Common myeloid progenitor, CD34-positive (primary cell): Measurements from ENCODE around the gene CLIC6.

Experiments used
- CTCF ChIA-PET: fragments of 350-600 bp; sonication (Branson Sonifier 250); formaldehyde crosslinking; loops from one replicate; lab custom pipeline; 2021; ENCODE audit warnings: antibody characterized with exemption; lab: Charles Lee
- POLR2A ChIA-PET: fragments of 350-600 bp; sonication (Branson Sonifier 250); formaldehyde crosslinking; loops from one replicate; lab custom pipeline; 2021; ENCODE audit warnings: antibody characterized with exemption; lab: Charles Lee
- DNase-seq, 3 donors: peaks; one replicate each; pipeline versions ENCODE4 v3.0.0 to v3.0.0-alpha.2; 2013
- H3K27ac ChIP-seq, 2 experiments: 1 replicate in 1 of 2; 2 replicates in 1 of 2; pipeline ENCODE4 v1.7.0; 2013; ENCODE audit warnings: inconsistent platforms in 2 of 2, low read length in 2 of 2, mild to moderate bottlenecking in 2 of 2, low read depth in 1 of 2, moderate library complexity in 1 of 2; ENCODE audit not compliant: severe bottlenecking in 2 of 2, insufficient read depth in 1 of 2, poor library complexity in 1 of 2
- H3K27me3 ChIP-seq, 5 experiments: replicated peaks in 2 of 5; 1 replicate in 3 of 5; 2 replicates in 2 of 5; pipeline versions ENCODE4 v1.6.1 to v1.7.0; 2013; ENCODE audit warnings: low read length in 4 of 5, mild to moderate bottlenecking in 2 of 5, moderate library complexity in 2 of 5, inconsistent platforms in 1 of 5; ENCODE audit not compliant: insufficient read depth in 5 of 5, control insufficient read depth in 4 of 5
- H3K36me3 ChIP-seq, 4 experiments: 1 replicate in 2 of 4; 2 replicates in 2 of 4; pipeline versions ENCODE4 v1.6.1 to v1.7.0; 2013; ENCODE audit warnings: low read length in 3 of 4, control low read depth in 1 of 4, mild to moderate bottlenecking in 1 of 4; ENCODE audit not compliant: control insufficient read depth in 4 of 4, insufficient read depth in 4 of 4
- H3K4me1 ChIP-seq, 4 experiments: 1 replicate in 3 of 4; 2 replicates in 1 of 4; pipeline versions ENCODE4 v1.6.1 to v1.7.1; 2013; ENCODE audit warnings: low read length in 3 of 4, mild to moderate bottlenecking in 3 of 4, control low read depth in 1 of 4, inconsistent platforms in 1 of 4, moderate library complexity in 1 of 4; ENCODE audit not compliant: control insufficient read depth in 4 of 4, insufficient read depth in 4 of 4; ENCODE audit errors: control extremely low read depth in 1 of 4
- H3K4me3 ChIP-seq, 7 experiments: 1 replicate in 4 of 7; 2 replicates in 3 of 7; pipeline versions ENCODE4 v1.5.1 to v1.7.0; 2013; ENCODE audit warnings: mild to moderate bottlenecking in 7 of 7, low read length in 6 of 7, moderate library complexity in 6 of 7, inconsistent platforms in 2 of 7, low read depth in 2 of 7, control low read depth in 1 of 7; ENCODE audit not compliant: insufficient read depth in 4 of 7, control insufficient read depth in 1 of 7; ENCODE audit errors: extremely low read depth in 1 of 7
- H3K9me3 ChIP-seq, 5 experiments: 1 replicate in 4 of 5; 2 replicates in 1 of 5; pipeline versions ENCODE4 v1.6.1 to v1.7.1; 2013; ENCODE audit warnings: low read length in 4 of 5, mild to moderate bottlenecking in 2 of 5, inconsistent platforms in 1 of 5, low read depth in 1 of 5, moderate library complexity in 1 of 5; ENCODE audit not compliant: control insufficient read depth in 4 of 5, insufficient read depth in 2 of 5; ENCODE audit errors: control extremely low read depth in 1 of 5
- WGBS: methylation state at CpG from one replicate; pipeline ENCODE4 v1.1.5; 2013; ENCODE audit not compliant: insufficient coverage; 5-methylcytosine and 5-hydroxymethylcytosine counted together

CLIC6 gene

DNA sequence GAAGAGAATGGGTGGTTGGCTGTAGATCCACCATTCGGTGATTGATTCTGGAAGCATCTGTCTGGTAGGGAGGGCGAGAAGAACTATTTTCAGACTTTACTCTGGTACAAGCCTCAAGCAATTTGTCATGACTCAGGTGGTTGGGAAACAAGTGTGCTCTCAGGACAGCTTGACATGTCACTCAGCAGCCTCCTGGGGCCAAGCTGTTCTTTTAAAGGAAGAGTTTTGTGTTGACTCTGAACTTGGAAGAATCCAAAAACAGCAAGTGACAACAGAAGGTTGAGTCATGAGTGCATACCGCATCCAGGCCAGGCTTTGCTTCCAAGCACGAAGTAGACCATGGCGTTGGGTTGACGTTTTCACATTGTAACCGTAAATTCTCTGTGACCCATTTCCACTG lies 65.9 kb downstream of the CLIC6 start:
- H3K27me3 ChIP-seq, result no peaks in the 10 kb centered on the region
- H3K27ac ChIP-seq, result no peak overlapping the region
- ChIA-PET POLR2A (no interaction called here), CTCF (interaction anchor here (0.5 to 2.2 kb wide), 2 partner anchors 11 to 1222 kb away, joined by 3 to 5 read pairs; no protein-coding TSS in a partner anchor)
- 100% methylated on average over 2 of the region's 7 CpGs for WGBS
- DNase-seq, result no peak
- H3K9me3 ChIP-seq, result no peaks in the 10 kb centered on the region
- no peak overlapping the region for H3K4me3 ChIP-seq
- no peaks in the 10 kb centered on the region for H3K36me3 ChIP-seq
- H3K4me1 ChIP-seq, result no peaks in the 10 kb centered on the region

GRCh38 chr21:34736116-34736874 lies 67.5 kb downstream of the CLIC6 start:
- Histone ChIP-seq H3K9me3 (no peaks in the 10 kb centered on the region), H3K27ac (no peak overlapping the region), H3K4me1 (no peaks in the 10 kb centered on the region), H3K36me3 (no peaks in the 10 kb centered on the region), H3K27me3 (no peaks in the 10 kb centered on the region), H3K4me3 (no peak overlapping the region)
- CTCF ChIA-PET, result no interaction called here
- 100% methylated on average over 3 of the region's 6 CpGs for WGBS
- no peak for DNase-seq
- POLR2A ChIA-PET, result no interaction called here

DNA sequence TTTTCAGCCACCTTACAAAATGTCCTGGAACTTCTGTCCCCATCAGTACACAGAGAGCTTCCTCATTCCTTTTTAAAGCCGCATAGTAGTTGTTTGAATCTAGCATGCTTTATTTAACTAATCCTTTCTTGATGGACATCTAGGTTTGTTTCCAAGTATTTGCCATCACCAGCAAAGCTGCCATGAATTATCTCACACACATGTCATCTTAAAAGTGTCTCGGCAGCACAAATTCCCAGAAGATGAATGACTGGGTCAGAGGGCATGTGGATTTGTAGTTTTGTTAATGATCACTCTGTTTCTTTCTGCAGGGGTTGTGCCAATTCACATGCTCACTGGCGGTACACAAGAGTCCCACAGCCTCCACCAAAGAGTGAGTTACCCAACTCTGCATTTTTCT lies 68.3 kb downstream of the CLIC6 start:
- Histone ChIP-seq H3K36me3 (no peaks in the 10 kb centered on the region), H3K4me1 (no peaks in the 10 kb centered on the region), H3K27ac (no peak overlapping the region), H3K4me3 (no peak overlapping the region), H3K9me3 (no peaks in the 10 kb centered on the region), H3K27me3 (no peaks in the 10 kb centered on the region)
- POLR2A ChIA-PET, result interaction anchor here (0.7 kb wide), 1 partner anchor 19 kb away, joined by 4 read pairs; no protein-coding TSS in a partner anchor
- no peak for DNase-seq
- no CpG with 5 or more reads among the region's 3 CpGs for WGBS
- CTCF ChIA-PET, result interaction anchor here (1.4 kb wide), 1 partner anchor 11 kb away, joined by 5 read pairs; no protein-coding TSS in a partner anchor

DNA sequence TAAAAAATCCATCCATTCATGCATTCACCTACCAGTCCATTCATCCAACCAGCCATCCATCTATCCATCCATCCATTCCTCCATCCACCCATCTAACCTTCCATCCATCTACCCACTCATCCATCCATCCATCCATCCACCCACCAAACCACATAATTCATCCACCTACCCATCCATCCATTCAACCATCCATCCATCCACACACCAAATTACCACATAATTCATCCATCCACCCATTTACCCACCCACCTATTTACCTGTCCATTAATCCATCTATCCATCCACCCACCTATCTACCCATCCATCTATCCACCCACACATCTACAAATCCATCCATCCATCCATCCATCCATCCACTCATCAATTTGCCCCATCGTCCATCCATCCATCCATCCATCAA lies 71.4 kb downstream of the CLIC6 start:
- CTCF ChIA-PET, result no interaction called here
- no peak for DNase-seq
- Histone ChIP-seq H3K4me3 (no peak overlapping the region), H3K36me3 (no peaks in the 10 kb centered on the region), H3K27ac (no peak overlapping the region), H3K9me3 (no peaks in the 10 kb centered on the region), H3K4me1 (peaks cover 0 to under 1% (median 0%) of the 10 kb centered on the region in 4 experiments), H3K27me3 (peaks cover 0 to 3% (median 0%) of the 10 kb centered on the region in 5 experiments)
- POLR2A ChIA-PET, result no interaction called here
- no CpG with 5 or more reads among the region's 1 CpG for WGBS

DNA sequence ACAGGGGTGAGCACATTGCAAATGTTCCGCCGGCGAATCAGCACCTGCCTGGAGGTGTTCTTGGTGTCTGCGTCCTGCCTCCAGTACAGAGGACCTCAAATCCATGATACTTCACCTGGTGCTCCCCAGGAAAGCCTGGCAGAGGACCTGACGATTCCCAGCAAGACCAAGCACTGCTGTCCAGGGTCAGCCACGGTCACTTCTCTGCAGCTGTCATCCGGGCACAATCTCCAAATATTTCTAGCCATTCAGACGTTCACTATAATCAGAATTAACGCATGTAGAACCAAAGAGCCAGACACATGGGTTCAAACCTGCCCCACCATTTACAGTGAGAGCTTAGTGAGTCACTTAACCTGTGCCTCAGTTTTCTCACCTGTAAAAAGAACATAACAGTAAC lies 74.5 kb downstream of the CLIC6 start:
- Histone ChIP-seq H3K27me3 (peaks cover 0 to 3% (median 0%) of the 10 kb centered on the region in 5 experiments), H3K4me1 (peaks cover 0 to 12% (median 6%) of the 10 kb centered on the region in 4 experiments), H3K27ac (no peak overlapping the region), H3K4me3 (no peak overlapping the region), H3K9me3 (no peaks in the 10 kb centered on the region), H3K36me3 (no peaks in the 10 kb centered on the region)
- ChIA-PET POLR2A (no interaction called here), CTCF (interaction anchor here (0.9 to 1.8 kb wide), 3 partner anchors 23 to 1097 kb away, joined by 3 to 5 read pairs (median 4); no protein-coding TSS in a partner anchor)
- no peak for DNase-seq
- 100% methylated on average over 4 of the region's 9 CpGs for WGBS

DNA sequence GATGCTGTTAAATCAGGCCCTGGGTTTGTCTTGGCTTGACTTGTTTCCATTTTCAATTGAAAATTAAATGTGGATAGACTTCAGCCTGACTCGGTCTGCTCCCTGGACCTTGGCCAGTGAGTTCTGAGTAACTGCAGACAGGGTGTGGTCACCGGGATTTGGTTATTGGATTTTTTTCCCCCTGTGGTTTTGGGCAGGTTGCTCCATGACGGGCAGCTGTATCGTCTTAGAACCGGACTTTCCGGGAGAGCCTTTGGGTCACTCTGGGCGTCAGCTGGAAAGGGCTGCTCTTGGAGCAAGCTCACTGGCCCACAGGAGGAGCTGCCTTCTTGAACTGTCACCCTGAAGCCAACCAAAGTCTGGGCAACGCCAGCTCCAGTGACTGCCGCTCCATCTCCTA lies 75.0 kb downstream of the CLIC6 start:
- Histone ChIP-seq H3K9me3 (no peaks in the 10 kb centered on the region), H3K36me3 (no peaks in the 10 kb centered on the region), H3K4me3 (no peak overlapping the region), H3K27ac (no peak overlapping the region), H3K4me1 (peaks cover 0 to 12% (median 6%) of the 10 kb centered on the region in 4 experiments), H3K27me3 (peaks cover 0 to 3% (median 0%) of the 10 kb centered on the region in 5 experiments)
- DNase-seq, result no peak
- ChIA-PET CTCF (interaction anchor here (0.5 to 1.8 kb wide), 4 partner anchors 23 to 1096 kb away, joined by 3 to 5 read pairs (median 4); no protein-coding TSS in a partner anchor), POLR2A (no interaction called here)
- WGBS, result 84% methylated on average over 9 of the region's 9 CpGs

DNA sequence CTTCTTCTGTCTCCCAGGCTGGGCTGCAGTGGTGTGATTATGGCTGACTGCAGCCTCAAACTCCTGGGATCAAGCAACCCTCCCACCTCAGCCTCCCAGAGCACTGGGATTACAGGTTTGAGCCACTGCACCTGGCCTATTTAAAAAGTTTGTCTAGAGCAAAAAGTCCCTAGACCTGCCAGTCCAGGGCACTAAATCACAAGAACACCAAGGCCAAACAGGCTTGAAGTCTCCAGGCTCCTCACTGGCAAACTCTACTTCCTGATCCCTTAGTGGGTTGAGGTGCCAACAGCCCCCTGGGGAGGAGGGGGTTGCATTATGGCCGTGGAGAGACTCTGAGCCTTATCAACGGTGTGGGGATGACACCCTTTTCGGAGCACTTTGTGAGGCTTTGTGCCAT lies 76.0 kb downstream of the CLIC6 start:
- no peak overlapping the region for H3K4me3 ChIP-seq
- POLR2A ChIA-PET, result no interaction called here
- CTCF ChIA-PET, result interaction anchor here (1.1 to 2.5 kb wide), 11 partner anchors 18 to 1195 kb away, joined by 3 to 21 read pairs (median 5); no protein-coding TSS in a partner anchor
- no peaks in the 10 kb centered on the region for H3K9me3 ChIP-seq
- WGBS, result 90% methylated on average over 3 of the region's 3 CpGs
- peaks cover 0 to 12% (median 6%) of the 10 kb centered on the region in 4 experiments for H3K4me1 ChIP-seq
- DNase-seq, result no peak
- peaks cover 0 to 3% (median 0%) of the 10 kb centered on the region in 5 experiments for H3K27me3 ChIP-seq
- H3K27ac ChIP-seq, result no peak overlapping the region
- no peaks in the 10 kb centered on the region for H3K36me3 ChIP-seq
